ENCODE data around the gene BANP.
A peak's percentile ranks its signal among the peaks of the same experiment; 100 is the strongest.
"Not testable (repeated sequence)": the region's sequence is repeated elsewhere in the genome, so short reads cannot be mapped to it uniquely, and the experiment has no call there.

The BANP gene

DNA sequence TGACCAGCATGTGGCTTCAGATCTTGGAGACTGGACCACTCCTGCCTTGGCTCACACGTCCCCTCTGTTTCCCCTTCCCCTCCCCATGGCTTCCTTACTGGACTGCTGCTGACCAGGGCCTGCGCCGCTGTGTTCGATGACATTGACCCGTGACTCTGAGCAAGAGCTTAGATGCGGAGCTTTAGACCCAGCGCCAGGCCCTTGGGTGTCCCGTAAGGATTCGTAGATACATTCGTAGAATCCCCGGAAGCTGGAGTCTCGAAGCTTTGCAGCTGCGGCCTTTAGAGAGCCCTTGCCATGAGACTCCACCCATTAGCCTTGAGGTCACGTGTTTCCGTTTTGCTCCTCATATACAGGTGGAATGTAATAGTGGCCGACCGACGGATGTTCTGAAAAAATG, 65.2 kb downstream of the BANP start:
- not testable (repeated sequence) for DNase-seq

DNA sequence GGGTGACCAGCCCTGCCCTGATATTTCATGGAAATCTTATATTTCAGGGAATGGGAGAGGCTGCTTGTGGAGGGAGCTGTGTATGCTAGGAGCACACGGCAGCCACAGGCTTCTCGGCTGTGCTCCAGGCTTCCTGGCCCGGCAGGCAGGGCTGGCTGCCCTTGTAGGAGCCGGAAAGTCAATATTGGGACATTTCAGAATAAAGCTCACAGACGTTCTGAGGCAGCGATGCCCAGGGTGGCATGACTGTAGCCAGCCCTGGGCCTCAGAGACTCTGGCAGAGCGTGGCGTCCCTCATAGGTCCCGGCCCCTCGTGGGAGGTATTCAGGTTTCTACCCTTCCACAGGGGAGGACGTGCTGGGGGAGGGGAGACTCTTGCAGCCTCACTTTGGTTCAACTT, 65.7 kb downstream of the BANP start:
- DNase-seq = no peak

DNA sequence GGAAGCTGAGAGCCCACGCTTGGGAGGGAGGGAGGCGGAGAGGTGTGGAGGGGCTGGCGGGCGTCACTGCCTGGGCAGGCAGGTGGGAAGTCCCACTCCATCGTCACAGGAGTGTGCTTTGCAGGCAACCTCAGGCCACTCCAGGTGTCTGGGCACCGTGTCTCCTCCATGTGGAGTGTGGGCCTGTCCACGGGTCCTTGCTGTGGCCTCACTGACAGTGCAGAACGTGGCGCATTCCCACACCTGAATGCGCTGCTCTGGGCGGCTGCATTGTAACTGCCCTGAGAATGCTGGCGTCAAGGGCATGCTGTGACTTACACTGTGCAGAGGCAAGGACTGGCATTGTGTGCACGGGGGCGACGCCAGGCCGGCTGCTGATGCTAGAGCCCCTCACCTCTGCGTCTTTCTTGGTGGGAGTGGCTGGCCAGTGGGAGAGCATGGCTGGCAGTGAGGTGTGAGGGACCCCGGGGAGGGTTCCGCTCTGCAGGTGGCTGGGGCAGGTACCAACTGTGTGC, 66.4 kb downstream of the BANP start:
- DNase-seq = no peak

DNA sequence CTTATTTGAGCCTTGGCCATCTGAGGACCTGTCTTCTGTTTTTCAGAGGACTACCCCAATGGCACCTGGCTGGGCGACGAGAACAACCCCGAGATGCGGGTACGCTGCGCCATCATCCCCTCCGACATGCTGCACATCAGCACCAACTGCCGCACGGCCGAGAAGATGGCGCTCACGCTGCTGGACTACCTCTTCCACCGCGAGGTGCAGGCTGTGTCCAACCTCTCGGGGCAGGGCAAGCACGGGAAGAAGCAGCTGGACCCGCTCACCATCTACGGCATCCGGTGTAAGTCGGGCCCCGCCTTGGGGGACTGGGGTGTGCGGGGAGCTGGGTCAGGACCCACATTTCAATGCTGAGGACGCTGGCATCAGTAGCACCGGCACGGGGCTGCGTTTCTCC, 67.1 kb downstream of the BANP start:
- not testable (repeated sequence) for DNase-seq

DNA sequence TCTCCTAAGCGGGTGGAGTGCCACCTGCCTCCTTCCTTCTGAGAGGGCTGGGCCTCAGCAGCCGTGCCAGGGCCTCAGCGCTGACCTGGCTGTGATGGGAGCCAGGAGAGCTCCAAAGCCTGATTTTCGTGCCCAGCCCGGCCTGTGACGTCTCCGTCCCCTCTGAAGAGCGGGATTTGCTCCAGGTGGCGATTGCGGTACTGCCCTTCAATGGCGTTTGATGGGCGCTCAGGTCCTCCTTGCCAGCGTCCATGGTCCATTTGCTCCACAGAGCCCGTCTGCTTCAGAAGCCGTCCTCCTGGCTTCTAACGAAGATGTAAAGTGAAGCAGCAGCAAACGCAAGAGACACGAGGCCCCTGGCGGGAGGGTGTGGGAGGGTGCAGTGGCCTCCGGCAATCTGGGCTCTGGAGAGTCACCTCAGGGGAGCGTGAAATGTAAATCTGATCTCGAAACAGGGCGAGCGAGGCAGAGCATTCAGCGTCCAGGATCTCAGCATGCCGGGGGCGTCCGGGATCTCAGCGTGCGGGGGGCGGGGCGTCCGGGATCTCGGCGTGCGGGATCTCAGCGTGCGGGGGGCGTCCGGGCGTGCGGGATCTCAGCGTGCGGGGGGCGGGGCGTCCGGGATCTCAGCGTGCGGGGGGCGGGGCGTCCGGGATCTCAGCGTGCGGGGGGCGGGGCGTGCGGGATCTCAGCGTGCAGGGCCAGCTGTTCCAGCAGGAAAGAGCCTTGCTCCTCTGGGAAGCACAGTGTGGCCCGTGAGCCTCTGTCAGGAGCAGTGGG, 68.0 kb downstream of the BANP start:
- not testable (repeated sequence) for DNase-seq

DNA sequence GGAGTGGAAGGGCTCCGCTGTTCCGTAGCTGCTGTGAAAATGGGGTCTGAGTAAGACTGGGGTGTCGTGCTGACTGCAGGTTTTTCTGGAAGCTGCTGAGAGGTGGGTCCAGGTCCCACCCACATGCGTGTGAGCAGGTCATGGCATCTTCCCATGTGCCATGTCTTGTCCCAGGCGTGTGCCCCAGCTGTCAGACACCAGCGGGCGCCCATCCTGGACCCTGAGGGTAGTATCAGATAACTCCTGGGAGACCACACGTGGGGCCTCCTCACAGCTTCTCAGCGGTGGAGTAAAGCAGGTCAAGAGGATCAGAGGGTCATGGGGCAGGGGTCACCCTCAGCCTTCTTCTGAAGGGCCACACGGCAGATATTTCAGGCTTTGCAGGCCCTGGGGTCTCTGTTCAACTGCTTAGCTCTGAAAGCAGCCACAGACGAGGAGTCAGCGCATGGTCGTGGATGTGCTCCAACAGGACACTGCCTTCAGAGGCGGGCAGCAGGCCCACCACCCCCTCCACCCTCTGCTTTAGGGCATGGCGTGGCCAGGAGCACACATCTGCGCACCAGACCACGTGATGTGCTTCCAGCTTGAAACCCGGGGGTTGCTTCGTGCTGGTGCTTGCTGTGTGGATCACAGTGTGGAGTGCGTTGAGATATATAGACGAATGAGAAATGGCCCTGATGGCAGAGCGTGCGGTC, 68.7 kb downstream of the BANP start:
- DNase-seq = no peak

DNA sequence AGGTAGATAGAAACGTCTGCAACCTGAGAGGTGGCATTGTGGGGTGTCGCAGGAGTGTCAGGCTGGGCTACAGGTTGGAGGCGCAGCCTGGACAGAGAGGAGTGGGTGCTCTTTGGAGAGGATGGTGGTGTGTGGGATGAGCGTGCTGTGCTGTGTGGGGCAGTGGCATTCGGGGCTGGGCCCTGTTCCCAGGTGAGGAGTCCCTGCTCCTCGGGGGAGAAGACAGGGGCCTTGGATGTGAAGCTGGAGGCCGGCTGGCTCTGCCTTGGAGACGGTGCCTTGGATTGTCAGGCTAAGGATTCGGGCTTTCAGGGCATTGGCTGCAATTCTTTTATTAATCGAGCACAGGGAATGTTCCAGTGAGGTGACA, 69.3 kb downstream of the BANP start:
- DNase-seq = no peak

DNA sequence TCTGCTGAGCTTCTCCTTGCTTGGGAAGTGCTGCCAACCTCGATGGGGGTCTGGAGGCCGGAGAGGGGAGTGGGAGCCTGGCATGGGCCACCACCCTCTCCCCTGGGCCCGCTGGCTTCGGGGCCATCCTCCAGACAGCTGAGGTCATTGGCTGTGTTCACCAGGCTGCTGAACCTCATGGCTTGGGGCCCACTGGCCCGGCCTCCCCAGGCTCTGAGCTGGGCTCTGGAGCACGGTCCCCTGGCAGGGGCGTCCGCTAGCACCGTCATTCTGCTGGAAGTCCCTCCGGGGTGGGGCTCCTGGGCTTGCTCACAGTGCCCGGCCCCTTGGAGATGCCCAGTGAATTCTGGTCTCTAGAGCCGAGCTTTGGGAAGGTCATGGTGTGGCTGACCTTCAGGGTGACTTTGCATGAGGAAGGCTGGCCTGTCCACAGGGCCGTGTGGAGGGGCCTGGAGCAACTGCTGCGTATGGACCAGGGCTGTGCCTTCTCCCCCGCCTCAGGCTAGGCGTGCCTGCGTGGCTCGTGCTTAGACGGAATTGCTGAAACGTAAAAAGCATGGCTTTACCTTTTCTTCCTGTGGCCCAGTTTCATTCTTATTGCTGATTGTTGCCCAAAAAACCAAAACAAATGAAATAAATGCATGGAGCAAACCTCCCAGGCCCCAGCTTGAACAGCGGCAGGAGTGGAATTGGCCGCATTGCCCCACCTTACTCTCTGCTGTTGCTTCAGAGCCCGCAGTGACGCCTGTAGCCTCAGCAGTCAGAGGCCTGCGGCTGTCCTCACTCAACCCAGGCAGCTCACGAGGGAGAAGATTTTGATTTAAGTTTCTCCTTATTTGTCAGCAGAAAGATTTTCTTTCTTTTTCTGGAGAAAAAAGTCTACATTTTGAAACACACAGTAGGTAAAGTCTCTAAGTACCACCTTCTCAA, 70.1 kb downstream of the BANP start:
- not testable (repeated sequence) for DNase-seq

DNA sequence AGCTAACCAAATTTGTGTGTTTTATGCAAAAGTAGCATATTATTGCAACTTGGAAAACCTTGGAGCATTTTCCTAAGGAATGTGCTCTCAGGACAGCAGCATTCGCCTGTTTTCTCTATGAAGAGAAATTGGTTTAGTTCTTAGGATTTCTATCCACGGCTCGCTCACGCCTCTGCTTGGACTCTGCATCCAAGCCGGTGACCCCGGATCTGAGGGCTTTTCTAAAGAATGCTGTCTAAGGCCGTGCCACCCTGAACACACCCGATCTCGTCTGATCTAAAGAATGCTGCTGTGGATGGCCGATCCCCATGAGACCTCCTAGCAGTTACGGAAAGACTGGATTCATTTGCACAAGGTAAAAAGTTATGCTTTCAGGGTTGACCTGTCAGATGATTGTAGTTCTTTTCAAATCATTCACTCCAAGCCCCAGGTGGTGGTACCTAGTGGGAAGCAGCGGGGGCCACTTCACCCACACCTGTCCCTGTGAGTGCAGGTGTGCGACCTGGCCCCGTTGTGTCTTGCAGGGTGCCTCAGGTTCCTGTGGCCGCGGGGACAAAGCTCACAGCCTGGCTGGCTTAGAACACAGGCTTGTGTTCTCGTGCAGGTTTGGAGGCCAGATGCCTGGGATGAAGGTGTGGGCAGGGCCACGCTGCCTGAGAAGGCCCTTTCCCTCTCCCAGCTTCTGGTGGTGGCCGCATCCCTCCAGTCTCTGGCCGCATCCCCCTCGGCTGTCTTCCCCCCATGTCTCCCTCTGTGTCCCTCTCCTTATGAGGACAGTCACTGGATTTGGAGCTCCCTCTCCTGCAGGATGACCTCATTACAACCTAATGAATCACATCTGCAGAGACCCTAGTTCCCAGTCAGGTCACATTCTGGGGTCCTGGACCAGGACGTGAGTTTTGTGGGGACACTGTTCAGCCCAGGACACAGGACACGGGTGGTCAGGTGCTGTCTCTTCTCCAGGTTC, 71.1 kb downstream of the BANP start:
- peak; percentile 38 for DNase-seq

DNA sequence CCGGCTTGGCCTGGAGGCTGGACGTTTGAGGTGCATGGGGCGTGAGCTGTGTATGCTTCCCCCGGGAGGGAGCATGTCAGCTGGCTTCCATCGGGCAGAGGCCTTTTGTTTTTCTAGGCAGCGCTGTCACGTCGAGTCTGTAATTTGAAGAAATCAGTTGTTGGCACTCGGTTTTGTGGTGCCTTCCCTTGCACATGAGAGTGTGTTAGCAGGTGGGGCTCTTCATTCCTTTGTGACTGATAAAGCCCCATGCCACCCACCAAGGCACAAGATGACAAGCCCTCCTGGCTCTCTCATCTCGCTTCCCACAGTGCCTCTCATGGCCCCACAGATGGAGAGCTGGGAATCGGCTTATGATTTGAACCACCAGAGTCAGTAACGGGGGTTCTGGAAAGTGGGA, 72.1 kb downstream of the BANP start:
- DNase-seq = no peak

DNA sequence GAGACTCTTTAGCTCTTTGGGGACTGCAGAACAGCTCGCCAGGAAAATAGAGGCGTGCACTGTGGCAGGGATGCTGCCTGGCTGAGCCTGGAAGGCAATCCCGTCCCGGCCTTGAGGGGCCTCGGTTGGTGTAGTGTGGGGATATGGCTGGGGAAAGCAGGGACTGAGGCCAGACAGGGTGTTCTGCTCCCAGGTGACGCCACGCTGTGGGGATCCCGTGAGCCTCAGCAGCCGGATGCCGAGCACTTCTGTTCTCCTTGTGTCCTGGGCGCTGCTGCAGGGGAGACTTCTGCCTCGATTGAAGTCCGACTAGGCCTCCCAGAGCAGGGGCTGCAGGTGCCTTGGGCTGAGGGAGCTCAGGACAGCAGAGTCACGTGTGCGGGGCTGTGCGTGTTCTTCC, 72.6 kb downstream of the BANP start:
- DNase-seq = no peak

DNA sequence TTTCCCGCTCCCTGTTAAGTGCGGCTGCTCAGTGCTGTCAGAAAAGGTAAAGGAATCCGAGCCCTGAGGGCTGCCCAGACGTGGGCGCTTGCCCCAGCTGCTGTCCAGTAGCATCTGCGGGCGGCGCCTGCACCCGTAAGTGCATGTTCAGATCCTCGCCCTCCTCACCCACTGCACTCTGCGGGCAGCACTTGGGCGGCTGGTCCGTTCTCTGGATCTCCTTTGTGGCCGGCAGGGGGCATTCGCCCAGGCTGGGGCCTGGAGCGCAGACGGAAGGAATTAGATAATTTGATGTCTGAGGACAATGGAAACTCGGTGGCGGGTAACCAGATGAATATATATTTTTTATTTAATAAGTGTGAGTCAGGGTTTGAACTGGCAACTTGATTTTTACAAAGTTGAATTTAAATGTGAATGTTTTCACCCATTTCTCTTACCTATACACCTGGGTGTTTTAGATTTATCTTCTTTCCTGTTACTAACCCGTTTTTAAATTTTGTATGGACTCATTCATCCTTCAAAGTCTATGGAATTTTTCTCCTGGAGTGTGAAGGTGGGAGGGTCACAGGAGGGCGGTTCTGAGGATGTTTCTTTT, 73.4 kb downstream of the BANP start:
- peak; percentile 72 for DNase-seq

DNA sequence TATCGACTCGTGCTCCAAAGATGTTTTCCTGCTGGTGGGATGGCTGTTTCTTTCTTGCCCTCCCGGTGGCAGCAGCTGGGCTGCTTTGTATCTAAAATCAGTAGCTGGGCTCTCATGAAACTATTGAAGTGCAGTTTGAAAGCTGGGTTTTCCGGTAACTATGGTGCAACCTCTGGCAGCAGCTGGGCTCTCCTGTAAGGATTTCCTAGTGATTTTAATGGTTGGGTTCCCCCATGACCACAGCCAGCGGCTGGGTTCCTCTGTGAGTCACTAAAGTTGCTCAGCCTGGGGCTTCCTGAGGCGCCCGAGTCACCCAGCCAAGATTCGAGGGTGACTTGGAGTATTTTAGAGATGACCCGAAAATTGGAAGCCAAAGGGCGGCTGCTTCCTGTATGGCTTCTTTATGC, 73.9 kb downstream of the BANP start:
- DNase-seq = peak; percentile 89

DNA sequence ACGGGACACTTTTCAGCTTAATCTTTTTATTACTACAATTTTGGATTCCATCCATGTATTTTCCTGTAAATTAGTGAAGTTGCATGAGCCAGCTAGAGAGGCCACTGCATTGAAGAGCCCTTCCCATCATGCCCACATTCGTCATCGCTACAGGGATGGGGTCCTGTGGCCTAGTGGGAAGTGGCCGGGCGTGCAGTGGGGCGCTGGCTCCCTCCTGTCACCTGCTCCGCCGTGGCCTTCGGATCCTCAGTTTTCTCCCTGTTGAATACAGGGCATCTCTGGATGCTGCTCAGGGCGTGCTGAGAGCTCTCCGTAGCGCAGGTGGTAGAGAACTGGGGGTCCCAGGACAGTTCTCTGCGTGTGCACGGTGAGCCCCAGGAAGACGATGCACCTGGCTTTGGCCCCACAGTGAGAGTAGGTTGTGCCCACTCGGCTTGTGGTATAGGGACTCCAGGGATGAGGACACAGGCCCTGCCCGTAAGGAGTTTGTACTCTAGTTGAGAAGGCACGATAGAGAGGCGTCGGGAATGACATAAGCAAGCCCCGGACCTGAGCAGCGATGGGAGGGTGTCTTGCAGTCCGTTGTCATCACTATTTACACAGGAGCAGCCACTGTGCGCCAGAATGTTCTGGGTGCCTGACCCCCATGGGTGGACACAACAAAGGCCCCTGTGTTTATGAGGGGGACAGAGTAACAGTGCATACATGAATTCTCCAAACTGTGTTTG, 74.8 kb downstream of the BANP start:
- DNase-seq = not testable (repeated sequence)

DNA sequence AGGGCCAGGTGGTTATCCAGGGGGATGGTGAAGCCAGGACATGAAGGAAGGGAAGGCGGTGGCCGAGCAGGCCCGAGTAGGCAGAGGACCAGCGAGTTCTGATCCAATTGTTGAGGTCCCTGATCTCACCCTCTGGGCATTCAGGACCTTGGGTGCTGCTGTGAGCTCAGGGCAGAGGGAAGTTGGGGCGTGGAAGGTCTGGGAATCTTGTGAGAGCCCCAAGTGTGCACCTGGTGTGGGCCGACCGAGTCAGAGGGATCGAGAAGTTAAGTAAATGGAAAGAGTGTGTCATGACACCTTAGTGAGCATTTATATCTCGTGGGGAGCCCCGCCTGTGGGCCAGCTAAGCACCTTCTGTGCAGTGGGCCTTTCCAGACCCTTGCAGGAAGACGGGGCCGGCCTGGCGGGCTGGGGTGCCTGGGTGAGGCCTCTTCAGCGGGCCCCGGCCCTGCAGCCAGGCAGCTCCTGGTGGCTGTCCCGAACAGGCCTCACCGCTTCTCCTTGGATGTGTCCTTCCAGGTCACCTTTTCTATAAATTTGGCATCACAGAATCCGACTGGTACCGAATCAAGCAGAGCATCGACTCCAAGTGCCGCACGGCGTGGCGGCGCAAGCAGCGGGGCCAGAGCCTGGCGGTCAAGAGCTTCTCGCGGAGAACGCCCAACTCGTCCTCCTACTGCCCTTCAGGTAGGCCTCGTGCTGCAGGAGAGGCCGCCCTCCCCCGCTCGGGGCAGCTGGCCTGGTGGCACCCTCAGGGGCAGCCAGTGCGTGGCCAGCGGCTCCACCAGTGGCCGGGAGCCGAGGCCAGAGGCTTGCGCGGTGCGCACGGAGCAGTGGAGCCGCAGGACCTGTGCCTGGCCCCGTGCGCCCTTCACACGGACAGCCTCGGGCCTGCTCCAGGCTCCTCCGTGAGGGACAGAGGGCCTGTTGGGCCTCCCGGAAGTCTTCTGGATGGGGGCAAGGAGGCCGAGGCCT, 76.0 kb downstream of the BANP start:
- DNase-seq = no peak

DNA sequence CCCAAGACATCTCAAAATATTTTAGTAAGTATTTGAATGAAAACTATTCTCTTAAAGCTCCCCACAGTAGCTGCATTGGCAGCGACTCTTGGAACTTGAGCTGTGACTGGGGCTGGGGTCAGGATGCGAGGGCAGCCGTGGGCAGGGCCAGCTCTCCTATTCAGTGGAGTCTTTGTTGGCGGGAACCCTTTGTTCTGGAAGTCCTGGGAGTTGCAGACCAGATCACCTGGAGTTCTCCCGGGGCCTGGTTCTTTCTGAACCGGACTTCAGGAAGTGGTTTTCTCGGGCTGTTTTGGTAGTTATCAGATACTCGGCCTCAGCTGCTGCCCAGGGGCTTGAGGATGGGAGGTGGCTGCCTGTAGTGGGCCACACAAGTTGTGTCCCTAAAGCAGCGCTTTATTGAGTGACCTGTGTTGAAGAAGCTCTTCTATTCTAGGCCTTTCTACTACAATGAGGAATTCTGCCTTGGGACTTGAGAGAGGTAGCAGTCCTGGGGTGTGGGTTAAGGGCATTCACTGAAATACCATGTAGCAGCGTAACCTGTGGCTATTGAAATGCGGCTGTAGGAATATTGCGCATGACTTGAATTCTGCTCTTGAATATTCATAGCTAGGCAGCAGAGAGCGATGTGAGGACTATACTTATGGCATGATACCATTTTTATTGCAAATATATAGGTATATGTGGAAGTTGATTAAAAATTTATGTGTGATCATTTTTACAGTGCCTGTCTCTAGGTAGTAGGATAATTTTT, 77.1 kb downstream of the BANP start:
- not testable (repeated sequence) for DNase-seq

DNA sequence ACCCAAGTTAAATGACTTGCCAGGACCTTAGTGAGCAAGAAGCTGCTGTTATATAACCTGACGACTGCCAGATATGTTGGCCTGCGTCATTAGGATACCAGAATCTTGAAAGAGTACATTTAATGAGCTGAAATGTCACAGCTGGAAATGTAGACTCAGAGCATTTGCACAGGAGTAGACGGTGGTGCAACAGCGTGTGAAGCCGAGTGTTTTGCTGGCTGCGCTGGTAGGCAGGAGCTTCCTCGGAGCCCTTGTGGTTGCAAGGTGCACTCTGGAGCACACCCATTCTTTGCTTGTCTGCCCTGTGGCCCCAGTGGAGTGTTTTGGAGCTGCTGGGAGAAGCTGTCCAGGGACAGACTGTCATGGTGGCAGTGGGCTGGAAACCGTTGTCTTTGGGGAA, 79.3 kb downstream of the BANP start:
- no peak for DNase-seq

DNA sequence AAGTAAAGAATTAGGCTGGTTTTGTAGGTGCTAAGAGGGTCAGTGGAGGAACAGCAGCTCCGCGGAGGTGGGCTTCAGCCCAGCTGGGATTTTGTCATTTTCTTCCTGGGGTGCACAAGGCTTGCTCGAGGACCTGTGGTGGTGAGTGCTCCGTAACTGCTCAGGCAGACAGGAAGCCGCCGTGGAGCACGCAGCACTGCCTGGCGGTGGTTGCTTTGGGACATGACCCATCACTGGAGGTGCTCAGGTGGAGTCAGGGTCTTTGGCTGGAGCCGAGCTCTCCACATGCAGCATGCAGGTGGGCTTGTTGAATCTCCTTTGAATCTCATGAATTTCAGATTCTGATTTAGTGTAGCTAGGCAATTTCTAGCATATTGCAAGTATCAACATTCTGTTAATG, 79.7 kb downstream of the BANP start:
- DNase-seq = not testable (repeated sequence)

Measured in fibroblast of skin of back (primary cell).